ENCODE data around the gene POU3F1.

The POU3F1 gene

DNA sequence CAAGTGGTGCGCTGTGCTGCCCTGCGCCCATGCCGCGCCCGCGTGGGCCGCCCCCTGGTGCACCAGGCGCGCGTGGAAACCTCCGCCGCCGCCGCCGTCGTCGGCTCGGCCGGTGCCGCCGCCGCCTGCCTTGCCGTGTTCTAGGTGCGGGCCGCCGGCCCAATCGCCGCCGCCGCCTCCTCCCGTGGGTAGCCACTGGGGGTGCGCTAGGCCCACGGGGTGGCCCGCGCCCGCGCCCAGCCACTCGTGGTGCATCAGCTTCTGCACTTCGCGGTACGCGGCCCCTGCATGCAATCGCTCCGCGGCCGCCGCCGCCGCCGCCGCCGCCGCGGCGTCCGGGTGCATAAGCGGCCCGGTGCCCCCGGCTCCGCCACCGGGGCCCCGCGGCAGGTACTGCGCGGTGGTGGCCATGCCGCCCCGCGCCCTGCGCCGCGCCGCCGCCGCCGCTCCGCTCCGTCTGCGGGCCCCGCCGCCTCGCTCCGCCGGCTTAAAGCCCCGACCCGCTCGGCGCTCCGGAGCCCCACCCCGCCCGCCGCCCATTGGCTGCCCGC lies at the start of gene POU3F1:
TSS of gene POU3F1 (minus strand) at position 461 of the 551 bp plus-strand sequence. CDS start at position 411, 50 bp downstream.
- DNase-seq (ENCODE audit: low read depth in 2 of 2): no peak

DNA sequence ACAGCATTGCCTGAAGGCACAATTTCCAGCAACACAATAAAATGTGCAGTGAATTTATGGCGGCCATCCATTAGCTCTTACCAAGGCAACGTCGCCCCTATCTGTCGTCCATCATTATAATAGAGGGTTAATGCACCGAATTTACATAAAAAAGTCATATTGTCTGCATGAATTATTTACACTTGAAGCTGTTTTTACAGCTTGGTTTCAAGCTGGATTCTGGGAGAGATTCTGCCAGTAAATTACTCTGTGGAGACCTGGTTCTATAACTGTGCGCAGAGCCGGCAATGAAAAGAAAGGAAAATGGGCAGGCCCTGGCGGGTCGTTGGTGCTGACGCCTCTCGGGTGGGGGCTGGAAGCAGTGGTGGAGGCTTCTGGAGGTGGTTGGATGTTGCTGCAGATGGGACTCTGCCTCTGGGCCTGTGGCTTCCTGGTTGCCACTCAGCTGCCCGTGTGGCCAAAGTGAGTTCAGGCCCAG lies 48.9 kb upstream of the POU3F1 start:
- DNase-seq (ENCODE audit: low read depth in 2 of 2): no peak

DNA sequence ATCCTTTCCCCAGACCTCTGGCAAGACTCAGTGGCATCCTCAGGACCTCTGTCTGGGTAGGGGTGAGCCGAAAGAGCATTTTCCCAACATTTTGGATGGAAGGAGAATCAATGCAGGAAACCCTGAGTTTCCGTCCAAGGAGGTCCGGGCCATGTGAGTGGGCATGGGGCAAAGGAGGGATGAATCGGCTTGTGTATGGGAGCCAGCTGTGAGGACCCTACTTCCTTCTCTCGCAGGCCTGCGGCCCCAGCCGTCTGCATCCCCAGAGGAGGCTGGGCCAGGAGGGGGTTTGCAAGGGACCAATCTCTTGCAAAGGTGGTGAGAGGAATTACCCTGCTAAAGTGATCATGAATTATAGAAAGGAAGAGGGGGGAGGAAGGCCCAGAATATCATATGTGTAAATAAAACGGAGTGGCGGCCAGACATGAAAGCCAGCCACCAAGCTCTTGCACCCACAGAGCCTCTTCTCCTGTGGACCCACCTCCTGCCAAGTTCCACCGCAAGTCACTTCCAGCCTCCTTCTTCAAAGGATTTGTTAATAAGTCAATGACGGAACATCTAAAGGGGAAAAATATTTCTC lies 48.2 kb upstream of the POU3F1 start:
- DNase-seq (ENCODE audit: low read depth in 2 of 2): no peak

DNA sequence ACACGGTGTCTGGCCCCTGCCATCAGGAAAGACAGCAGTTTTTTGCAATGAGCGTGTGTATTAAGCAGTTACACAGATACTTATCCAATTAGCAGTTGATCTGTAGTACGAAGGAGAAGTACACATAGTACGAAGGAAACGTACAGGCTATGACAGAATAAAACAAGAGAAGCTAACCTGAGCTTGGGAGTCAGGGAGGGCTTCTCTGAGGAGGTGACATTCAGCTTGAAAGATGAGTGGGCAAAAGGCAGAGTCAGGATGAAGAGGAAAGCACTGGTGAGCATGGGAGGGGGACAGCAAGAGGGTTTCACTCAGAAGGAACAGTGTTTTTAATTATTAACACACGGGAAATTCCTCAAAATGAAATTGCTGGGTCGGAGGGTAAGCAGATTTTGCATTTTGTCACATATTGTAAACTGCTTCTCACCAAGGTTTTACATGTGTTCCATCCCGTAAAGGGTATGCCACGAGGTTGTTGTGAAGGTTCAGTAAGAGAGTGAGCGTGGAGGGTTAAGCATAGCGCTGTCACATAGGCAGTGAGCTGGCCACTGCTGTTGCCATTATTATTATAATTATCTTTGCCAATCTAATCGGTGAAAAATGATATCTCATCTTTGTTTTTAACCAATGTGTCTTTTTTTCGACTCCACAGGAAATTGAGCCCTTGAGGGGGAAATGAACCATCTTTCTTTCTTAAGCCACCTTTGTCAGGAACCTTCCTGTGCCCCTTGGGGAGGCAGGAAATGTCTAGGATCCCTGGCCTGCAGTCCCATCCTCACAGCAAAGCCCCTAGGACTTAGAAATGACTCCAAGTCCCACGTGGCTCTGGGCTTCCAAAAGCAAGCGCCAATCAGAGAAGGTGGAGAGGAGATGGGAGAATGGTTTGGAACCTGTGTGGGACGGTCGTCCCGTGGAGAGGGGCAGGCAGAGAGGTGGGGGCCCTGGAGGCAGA lies 47.3 kb upstream of the POU3F1 start:
- no peak for DNase-seq (ENCODE audit: low read depth in 2 of 2)

- DNase-seq (ENCODE audit: low read depth in 2 of 2): no peak
Observed at GRCh38 chr1:38092256-38092655, 45.7 kb upstream of the POU3F1 start.

- DNase-seq (ENCODE audit: low read depth in 2 of 2): no peak
Observed at GRCh38 chr1:38090796-38091195, 44.2 kb upstream of the POU3F1 start.

DNA sequence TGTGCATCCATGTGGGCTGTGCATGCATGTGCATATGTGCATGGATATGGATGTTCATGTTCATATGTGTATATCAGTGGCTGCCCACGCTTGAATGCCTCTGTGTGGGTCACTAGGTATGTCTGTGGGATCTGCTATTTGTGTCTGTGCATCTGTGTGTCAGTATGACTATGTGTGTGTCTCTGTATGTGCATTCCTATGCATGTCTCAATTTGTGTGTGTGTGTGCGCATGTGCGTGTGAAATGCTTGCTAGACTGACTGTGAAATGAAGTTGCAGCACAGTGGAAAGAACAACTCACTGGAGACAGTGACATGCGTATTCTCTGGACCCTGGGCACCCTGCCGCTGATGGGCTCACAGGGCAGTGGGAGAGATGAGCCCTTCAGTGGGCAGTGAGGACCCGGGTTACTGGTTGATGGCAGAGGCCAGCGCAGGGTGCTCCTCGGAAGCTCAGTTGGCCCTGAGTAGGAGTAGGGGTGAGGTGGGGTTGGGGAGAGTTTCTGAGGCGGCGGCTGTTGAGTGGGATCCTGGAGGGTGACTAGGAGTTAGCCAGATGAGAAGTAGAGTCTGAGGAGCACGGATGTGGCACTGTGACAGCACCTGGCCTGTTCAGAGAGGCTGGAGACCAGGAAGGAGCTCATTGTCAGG lies 43.2 kb upstream of the POU3F1 start:
- DNase-seq (ENCODE audit: low read depth in 2 of 2): no peak

- no peak for DNase-seq (ENCODE audit: low read depth in 2 of 2)
Observed at GRCh38 chr1:38088791-38089190, 42.2 kb upstream of the POU3F1 start.

DNA sequence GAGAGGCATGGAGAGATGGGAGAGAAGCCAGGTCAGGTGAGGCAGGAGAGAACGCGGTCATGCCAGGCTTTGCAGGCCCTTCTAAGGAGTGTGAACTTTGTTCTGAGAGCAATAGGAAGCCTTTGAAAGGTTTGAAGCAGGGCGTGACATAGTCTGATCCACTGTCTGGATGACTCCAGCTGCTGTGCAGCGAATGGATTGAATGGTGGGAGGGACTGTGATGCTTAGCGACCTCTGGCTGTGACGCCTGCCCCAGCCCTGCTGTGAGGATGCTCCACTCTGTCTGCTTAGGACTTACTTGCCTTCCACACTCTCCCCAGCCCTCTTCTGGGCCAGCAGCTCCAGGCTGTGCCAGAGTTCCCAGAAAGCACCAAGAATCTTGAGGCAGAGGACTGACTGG lies 41.8 kb upstream of the POU3F1 start:
- no peak for DNase-seq (ENCODE audit: low read depth in 2 of 2)

DNA sequence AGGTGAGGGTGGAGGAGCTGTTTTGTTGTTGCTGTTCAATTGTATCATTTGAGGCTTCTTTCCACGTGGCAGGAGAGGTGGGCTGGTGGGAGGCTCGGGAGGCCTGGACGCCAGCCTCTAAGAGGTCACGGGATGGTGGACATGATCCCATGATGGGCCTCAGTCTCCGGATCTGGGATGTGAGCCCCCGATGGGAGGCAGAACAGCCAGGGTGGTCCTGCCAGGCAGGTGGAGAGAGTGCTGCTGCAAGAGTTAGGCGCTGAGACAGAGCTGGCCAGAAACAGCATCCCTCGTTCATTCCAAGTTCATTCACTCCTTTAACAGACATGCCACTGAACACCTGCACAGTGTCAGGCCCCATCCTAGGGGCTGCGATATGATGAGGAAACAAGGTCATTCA lies 41.1 kb upstream of the POU3F1 start:
- no peak for DNase-seq (ENCODE audit: low read depth in 2 of 2)

DNA sequence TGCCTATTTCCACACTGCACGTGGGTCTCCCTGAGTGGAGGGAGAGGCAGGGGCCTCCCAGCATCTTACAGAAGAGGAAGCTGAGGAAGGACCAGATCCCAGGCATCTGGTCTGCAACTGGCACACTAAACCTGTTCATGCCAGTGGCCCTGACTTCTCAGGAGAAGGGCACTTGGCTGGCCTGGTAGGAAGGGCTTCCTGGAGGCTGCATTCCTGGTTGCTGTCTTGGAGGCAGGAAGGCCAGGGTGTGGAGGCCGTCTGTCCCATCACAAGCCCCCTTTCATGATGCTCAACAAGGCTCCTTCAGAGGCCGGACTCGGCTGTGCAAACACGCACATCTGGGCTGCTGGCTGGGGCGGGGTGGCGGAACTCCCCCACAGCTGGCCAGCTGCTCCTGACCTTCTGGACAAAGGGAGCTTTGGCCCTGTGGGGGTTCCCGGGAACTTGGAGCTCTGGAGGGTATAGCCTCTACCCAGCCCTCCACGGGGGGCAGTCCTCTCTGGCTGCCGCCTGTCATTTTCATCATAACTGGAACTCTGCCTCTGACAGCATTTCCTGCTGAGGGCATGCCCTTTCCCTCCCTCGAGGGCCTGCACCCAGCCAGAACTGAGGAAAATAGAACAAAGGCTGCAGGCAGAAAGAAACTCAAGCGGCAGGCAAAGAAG lies 39.2 kb upstream of the POU3F1 start:
- no peak for DNase-seq (ENCODE audit: low read depth in 2 of 2)

DNA sequence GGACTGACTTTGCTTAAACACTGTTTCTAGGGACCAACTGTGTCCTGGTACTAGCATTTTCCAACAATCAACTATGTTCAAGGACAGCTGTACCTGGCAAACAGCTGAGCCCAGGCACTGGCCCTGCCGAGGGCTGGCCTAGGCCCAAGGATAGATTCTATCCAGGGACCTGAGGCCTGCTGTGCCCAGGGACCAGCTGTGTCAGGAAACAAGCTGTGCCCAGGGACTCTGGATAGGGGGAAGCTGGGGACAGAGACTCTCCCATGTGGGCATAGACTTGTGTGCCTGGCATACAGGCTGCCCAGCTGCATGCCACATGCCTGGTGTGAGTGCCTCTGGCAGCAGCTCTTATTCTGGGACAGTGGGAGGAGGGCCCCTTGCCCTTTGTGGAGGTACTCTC lies 38.1 kb upstream of the POU3F1 start:
- DNase-seq (ENCODE audit: low read depth in 2 of 2): no peak

DNA sequence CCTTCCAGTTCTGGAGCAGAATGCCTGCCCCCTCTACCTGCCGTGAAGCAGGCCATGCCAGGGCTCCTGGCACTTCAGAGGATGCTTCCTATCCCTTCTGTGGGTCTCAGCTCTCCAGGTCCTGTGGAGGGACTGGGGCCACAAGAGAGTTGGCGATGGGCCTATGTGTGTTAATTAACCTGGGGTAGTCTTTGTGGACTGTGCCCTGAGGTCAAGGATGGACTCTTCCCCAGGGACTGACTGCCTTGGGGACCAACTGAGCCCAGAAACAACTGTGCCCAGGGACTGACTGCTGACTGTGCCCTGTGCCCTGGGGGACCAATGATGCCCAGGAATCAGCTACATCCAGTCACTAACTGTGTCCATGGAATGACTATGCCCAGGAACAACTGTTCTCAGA lies 37.5 kb upstream of the POU3F1 start:
- no peak for DNase-seq (ENCODE audit: low read depth in 2 of 2)

DNA sequence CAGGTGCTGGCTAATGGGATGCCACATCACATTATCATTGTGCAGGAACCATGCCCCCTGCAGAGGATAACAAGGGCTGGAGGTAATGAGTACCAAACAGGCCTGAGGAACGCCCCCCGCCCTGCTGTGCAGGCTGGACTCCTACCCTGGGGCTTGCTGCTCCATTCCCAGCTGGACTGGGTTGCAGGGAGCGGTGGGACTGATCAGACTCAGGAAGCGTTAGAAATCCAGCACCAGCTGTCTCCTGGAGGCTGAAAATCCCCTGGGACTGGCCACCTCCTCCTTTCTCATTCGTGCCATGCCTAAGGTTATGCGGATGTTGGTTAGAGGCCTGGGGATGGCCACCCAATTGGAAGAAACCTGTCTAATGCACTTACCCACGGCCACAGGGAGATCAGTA lies 36.9 kb upstream of the POU3F1 start:
- no peak for DNase-seq (ENCODE audit: low read depth in 2 of 2)

DNA sequence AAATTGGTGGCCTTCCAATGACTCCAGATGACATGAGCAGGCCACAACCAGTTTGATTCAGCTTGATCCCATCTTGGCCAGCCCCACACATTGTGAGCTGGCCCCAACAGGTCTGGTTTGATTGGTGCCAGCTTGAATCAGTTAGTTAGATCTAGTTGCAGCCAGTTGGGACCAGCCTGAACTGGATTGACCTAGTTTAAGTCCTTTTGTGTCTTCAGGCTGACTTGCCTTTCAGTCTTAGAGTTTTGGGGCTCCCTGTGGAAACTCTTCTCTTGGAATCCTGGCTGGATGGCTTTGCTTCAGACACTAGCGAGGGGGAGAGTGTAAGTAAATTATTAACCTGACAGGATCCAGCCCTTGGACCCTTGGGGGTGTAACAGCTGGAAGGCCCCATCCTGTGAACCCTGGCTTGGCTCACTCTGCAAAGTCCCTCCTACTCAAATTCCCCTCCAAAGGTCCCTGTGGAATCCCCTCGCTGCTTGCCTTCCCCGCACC lies 36.2 kb upstream of the POU3F1 start:
- DNase-seq (ENCODE audit: low read depth in 2 of 2): no peak

DNA sequence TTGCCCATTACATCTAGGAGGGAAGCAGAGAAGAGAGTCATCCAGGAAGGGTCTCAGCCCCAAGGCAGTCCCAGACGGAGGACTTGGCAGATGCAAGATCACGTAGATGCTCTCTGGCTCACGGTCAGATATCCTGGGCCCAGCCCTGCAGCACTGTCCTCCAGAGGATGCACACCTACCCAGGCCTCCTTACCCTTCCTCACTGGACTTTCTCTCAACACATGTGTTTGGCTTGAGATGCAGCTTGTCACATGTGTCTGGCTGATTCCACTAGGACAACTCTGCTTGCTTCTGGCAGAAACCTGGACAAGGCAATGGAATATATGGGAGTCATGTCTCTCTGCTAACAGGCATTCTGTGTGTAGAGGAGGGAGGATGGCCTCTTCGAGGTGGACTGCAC lies 32.4 kb upstream of the POU3F1 start:
- DNase-seq (ENCODE audit: low read depth in 2 of 2): no peak

DNA sequence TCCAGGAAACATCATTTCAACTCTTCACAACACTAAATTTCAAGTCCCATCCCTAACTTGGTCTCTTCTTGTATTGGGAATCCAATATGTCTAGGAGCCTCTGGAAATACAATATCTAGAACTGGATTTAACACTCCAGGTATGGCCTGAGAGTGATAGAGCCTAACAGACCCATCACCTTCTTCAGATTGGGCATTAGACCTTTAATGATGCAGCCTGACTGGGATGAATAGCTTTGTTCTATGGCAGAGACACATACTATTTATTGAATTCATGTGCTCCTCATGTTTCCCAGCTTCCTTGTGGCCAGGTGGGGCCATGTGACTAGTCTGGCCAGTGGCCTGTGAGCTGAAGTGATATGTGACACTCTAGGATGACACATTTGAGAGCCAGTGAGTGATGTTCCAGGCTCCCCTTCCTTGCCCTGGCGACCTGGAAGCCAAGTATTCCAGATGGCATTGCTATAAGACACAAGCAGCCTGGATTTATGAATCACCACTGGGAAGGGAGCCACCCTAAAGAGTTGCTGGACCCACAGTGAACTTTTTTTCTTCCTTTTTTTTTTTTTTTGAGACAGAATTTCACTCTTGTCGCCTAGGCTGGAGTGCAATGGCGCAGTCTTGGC lies 31.0 kb upstream of the POU3F1 start:
- DNase-seq (ENCODE audit: low read depth in 2 of 2): no peak

DNA sequence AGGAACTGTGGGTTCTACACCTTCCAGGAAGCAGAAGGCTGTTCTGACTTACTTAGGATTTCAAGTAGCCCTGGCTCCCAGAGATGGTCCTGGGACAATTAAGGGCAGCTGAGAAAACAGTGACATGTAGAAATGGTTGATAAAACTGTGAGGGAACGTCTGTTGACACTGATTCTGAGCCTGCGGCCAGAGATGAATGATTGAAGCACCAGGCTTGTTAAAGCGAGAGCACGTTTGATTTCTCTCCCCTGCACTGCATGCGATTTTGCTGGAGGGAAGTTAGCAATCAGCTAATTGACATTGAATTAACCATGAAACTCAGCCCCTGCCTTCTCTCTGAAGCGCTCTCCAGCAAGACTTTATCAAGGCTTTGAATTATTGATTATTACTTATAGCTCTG lies 29.9 kb upstream of the POU3F1 start:
- no peak for DNase-seq (ENCODE audit: low read depth in 2 of 2)

- no peak for DNase-seq (ENCODE audit: low read depth in 2 of 2)
Observed at GRCh38 chr1:38076038-38076437, 29.4 kb upstream of the POU3F1 start.

DNA sequence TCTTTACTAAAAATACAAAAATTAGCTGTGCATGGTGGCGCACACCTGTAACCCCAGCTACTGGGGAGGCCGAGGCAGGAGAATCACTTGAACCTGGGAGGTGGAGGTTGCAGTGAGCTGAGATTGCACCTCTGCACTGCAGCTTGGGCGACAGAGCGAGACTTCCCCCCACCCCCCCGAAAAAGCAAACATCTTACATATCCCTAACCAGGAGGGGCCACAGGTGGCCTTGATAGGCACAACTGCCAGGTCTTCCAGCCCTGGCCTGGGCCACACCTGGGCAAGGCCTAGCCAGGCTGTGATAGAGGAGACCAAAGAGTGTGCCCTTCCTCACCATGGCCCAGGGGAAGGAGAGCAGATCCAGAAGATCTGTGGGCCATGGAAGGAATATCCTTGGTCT lies 28.6 kb upstream of the POU3F1 start:
- no peak for DNase-seq (ENCODE audit: low read depth in 2 of 2)

DNA sequence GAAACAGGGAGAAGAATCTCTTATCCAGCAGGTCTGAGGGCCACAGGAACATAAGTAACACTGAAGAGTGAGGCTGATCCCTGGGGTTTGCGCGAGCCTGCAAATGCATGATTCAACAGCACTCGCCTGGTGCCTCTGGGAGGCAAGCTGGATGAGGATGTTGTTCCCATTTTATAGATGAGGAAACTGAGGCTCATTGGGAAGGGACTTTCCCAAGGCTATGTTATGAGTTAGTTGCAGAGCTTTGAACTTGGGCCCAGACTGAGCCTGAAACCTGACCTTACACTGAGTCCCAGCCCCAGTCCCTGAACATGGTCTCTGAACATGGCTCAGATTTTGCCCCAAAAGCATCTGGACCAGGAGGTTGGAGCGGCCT lies 27.7 kb upstream of the POU3F1 start:
- DNase-seq (ENCODE audit: low read depth in 2 of 2): no peak
